ENCODE measurements around the gene EZR.

EZR gene

GRCh38 chr6:158865769-158866168 is 46.6 kb upstream of the EZR start:
- Histone ChIP-seq H3K9ac (ENCODE audit: low read depth, low read length) (no peak overlapping the region), H3K4me1 (ENCODE audit: insufficient read depth, low read length) (peaks cover 5% of the 10 kb centered on the region; the same call in 1 of the 2 replicates), H3K4me2 (ENCODE audit: insufficient read depth, low read length) (no peak overlapping the region), H3K79me2 (ENCODE audit: insufficient read depth, low read length) (no peaks in the 10 kb centered on the region), H3K4me3 (ENCODE audit: low read depth in 1 of 2, low read length in 2 of 2) (no peak overlapping the region), H3K27me3 (ENCODE audit: insufficient read depth, low read length, poor library complexity) (peaks cover 3% of the 10 kb centered on the region), H2AFZ (ENCODE audit: low read depth, low read length) (no peak overlapping the region), H3K36me3 (ENCODE audit: insufficient read depth, low read length) (no peaks in the 10 kb centered on the region), H3K27ac (ENCODE audit: low read length) (no peak overlapping the region), H3K9me3 (ENCODE audit: insufficient read depth, low read length, severe bottlenecking) (no peaks in the 10 kb centered on the region), H4K20me1 (ENCODE audit: insufficient read depth, low read length) (no peaks in the 10 kb centered on the region)
- DNase-seq, result no peak
- no peak for ATAC-seq (ENCODE audit: insufficient read depth, low read depth)
- TF ChIP-seq, protein P1, sequence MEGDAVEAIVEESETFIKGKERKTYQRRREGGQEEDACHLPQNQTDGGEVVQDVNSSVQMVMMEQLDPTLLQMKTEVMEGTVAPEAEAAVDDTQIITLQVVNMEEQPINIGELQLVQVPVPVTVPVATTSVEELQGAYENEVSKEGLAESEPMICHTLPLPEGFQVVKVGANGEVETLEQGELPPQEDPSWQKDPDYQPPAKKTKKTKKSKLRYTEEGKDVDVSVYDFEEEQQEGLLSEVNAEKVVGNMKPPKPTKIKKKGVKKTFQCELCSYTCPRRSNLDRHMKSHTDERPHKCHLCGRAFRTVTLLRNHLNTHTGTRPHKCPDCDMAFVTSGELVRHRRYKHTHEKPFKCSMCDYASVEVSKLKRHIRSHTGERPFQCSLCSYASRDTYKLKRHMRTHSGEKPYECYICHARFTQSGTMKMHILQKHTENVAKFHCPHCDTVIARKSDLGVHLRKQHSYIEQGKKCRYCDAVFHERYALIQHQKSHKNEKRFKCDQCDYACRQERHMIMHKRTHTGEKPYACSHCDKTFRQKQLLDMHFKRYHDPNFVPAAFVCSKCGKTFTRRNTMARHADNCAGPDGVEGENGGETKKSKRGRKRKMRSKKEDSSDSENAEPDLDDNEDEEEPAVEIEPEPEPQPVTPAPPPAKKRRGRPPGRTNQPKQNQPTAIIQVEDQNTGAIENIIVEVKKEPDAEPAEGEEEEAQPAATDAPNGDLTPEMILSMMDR (IDR thresholded peaks at IDR 0.05; ENCODE audit: borderline replicate concordance, extremely low read depth, low read length, poor library complexity, severe bottlenecking), result no peak
- no peak for TF ChIP-seq EZH2 (IDR thresholded peaks at IDR 0.05; ENCODE audit: borderline replicate concordance, low read depth, low read length, severe bottlenecking)

- no peak overlapping the region for H2AFZ ChIP-seq (ENCODE audit: low read depth, low read length)
- H3K4me1 ChIP-seq (ENCODE audit: insufficient read depth, low read length), result no peaks in the 10 kb centered on the region
- no peaks in the 10 kb centered on the region for H3K9me3 ChIP-seq (ENCODE audit: insufficient read depth, low read length, severe bottlenecking)
- H3K79me2 ChIP-seq (ENCODE audit: insufficient read depth, low read length), result no peaks in the 10 kb centered on the region
- H3K36me3 ChIP-seq (ENCODE audit: insufficient read depth, low read length), result no peaks in the 10 kb centered on the region
- H3K27me3 ChIP-seq (ENCODE audit: insufficient read depth, low read length, poor library complexity), result no peaks in the 10 kb centered on the region
- no peak for DNase-seq
- no peak for ATAC-seq (ENCODE audit: insufficient read depth, low read depth)
- H3K4me3 ChIP-seq (ENCODE audit: low read depth in 1 of 2, low read length in 2 of 2), result no peak overlapping the region
- H4K20me1 ChIP-seq (ENCODE audit: insufficient read depth, low read length), result no peaks in the 10 kb centered on the region
- no peak overlapping the region for H3K4me2 ChIP-seq (ENCODE audit: insufficient read depth, low read length)
- TF ChIP-seq EZH2 (IDR thresholded peaks at IDR 0.05; ENCODE audit: borderline replicate concordance, low read depth, low read length, severe bottlenecking), result no peak
- TF ChIP-seq, protein P1 (IDR thresholded peaks at IDR 0.05; ENCODE audit: borderline replicate concordance, extremely low read depth, low read length, poor library complexity, severe bottlenecking), result no peak
- no peak overlapping the region for H3K27ac ChIP-seq (ENCODE audit: low read length)
- no peak overlapping the region for H3K9ac ChIP-seq (ENCODE audit: low read depth, low read length)
These were observed 44.5 kb upstream of the EZR start for GRCh38 chr6:158863646-158864045.

- no peak overlapping the region for H3K4me3 ChIP-seq (ENCODE audit: low read depth in 1 of 2, low read length in 2 of 2)
- no peaks in the 10 kb centered on the region for H3K4me1 ChIP-seq (ENCODE audit: insufficient read depth, low read length)
- H2AFZ ChIP-seq (ENCODE audit: low read depth, low read length), result no peak overlapping the region
- no peak overlapping the region for H3K27ac ChIP-seq (ENCODE audit: low read length)
- no peak overlapping the region for H3K9ac ChIP-seq (ENCODE audit: low read depth, low read length)
- DNase-seq, result no peak
- H3K4me2 ChIP-seq (ENCODE audit: insufficient read depth, low read length), result no peak overlapping the region
- no peaks in the 10 kb centered on the region for H3K9me3 ChIP-seq (ENCODE audit: insufficient read depth, low read length, severe bottlenecking)
- no peaks in the 10 kb centered on the region for H3K36me3 ChIP-seq (ENCODE audit: insufficient read depth, low read length)
- ATAC-seq (ENCODE audit: insufficient read depth, low read depth), result no peak
- H3K27me3 ChIP-seq (ENCODE audit: insufficient read depth, low read length, poor library complexity), result no peaks in the 10 kb centered on the region
- no peaks in the 10 kb centered on the region for H4K20me1 ChIP-seq (ENCODE audit: insufficient read depth, low read length)
- no peaks in the 10 kb centered on the region for H3K79me2 ChIP-seq (ENCODE audit: insufficient read depth, low read length)
- TF ChIP-seq, protein P1 (IDR thresholded peaks at IDR 0.05; ENCODE audit: borderline replicate concordance, extremely low read depth, low read length, poor library complexity, severe bottlenecking), result no peak
- no peak for TF ChIP-seq EZH2 (IDR thresholded peaks at IDR 0.05; ENCODE audit: borderline replicate concordance, low read depth, low read length, severe bottlenecking)
These were observed 42.7 kb upstream of the EZR start for GRCh38 chr6:158861686-158862381.
